ENCODE data around the gene GLA. TPM values are rescaled to one million over a fixed set of nuclear protein-coding genes. Genes with fewer than 3 reads are reported as not detected.

The GLA gene
- total RNA-seq, 5 donors from 2014 or later (not counting 1 experiment from before 2014, with no cell fraction given) = 11.3 to 22.5 (median 14.9) TPM

- CTCF ChIA-PET = interaction anchor here (0.6 to 1.0 kb wide), 7 partner anchors 14 to 1484 kb away, joined by 3 to 10 read pairs (median 5); no protein-coding TSS in a partner anchor
- Mint-ChIP-seq H3K4me3 (peak overlapping the region in 2 of 3 donors; percentile 37 to 94), H3K9me3 (no peaks in the 10 kb centered on the region), H3K36me3 (peaks cover 19% of the 10 kb centered on the region), H3K4me1 (peaks cover 39 to 59% (median 39%) of the 10 kb centered on the region in 3 donors), H3K27ac (peak overlapping the region; percentile 67 to 91), H3K27me3 (peaks cover 0 to 19% of the 10 kb centered on the region in 2 donors)
- peaks cover 2 to 20% of the 10 kb centered on the region in 2 experiments for H3K4me1 ChIP-seq (ENCODE audit: control insufficient read depth in 1 of 2, extremely low read depth in 1 of 2, insufficient read depth in 2 of 2, low read length in 2 of 2)
- H3K27me3 ChIP-seq (replicated peaks in 1 of 2; ENCODE audit: control insufficient read depth in 2 of 2, extremely low read depth in 1 of 2, insufficient read depth in 2 of 2, low read length in 1 of 2) = peaks cover 0 to 2% of the 10 kb centered on the region in 2 experiments
- ATAC-seq (replicated peaks in 1 of 4) = no peak
- DNase-seq = no peak
- H3K36me3 ChIP-seq (ENCODE audit: control insufficient read depth in 2 of 2, extremely low read depth in 1 of 2, insufficient read depth in 1 of 2, low read length in 1 of 2) = peaks cover 0 to 14% of the 10 kb centered on the region in 2 donors
- no peak overlapping the region for H3K27ac ChIP-seq (ENCODE audit: low read length)
- no peaks in the 10 kb centered on the region for H3K9me3 ChIP-seq
- no peak overlapping the region for H3K4me3 ChIP-seq (ENCODE audit: control insufficient read depth in 1 of 2, extremely low read depth in 1 of 2, low read length in 1 of 2)
- POLR2A ChIA-PET = interaction anchor here in 1 of 2 donors (0.6 to 0.9 kb wide), 2 partner anchors 12 to 155 kb away, joined by 3 to 5 read pairs; no protein-coding TSS in a partner anchor
- 100% methylated on average over 3 of the region's 7 CpGs for WGBS (ENCODE audit: insufficient coverage)
Observed at GRCh38 chrX:101416691-101417090, 9.0 kb upstream of the GLA start.

GRCh38 chrX:101415180-101416145 is 7.7 kb upstream of the GLA start:
- H3K4me3 Mint-ChIP-seq = peak overlapping the region in 2 of 3 donors; percentile 12 to 25
- no CpG with 5 or more reads among the region's 12 CpGs for WGBS (ENCODE audit: insufficient coverage)
- peaks cover 17% of the 10 kb centered on the region for H3K36me3 Mint-ChIP-seq
- DNase-seq (peak in 17 of 35 experiments; percentile 4 to 84 (median 18)), ATAC-seq (replicated peaks in 1 of 4) (peak; percentile 65 to 76 (median 72))
- no peaks in the 10 kb centered on the region for H3K9me3 Mint-ChIP-seq
- H3K27me3 Mint-ChIP-seq = peaks cover 0 to 23% of the 10 kb centered on the region in 2 donors
- H3K4me1 Mint-ChIP-seq = peaks cover 44 to 63% (median 46%) of the 10 kb centered on the region in 3 donors
- peaks cover 0 to 14% of the 10 kb centered on the region in 2 donors for H3K36me3 ChIP-seq (ENCODE audit: control insufficient read depth in 2 of 2, extremely low read depth in 1 of 2, insufficient read depth in 1 of 2, low read length in 1 of 2)
- H3K27ac ChIP-seq (ENCODE audit: low read length) = peak overlapping the region; percentile 66
- CTCF ChIA-PET = interaction anchor here (0.7 to 1.9 kb wide), 5 partner anchors 10 to 343 kb away, joined by 3 to 10 read pairs (median 5); no protein-coding TSS in a partner anchor
- H3K27ac Mint-ChIP-seq = peak overlapping the region; percentile 85 to 87
- H3K4me1 ChIP-seq (ENCODE audit: control insufficient read depth in 1 of 2, extremely low read depth in 1 of 2, insufficient read depth in 2 of 2, low read length in 2 of 2) = peaks cover 8 to 25% of the 10 kb centered on the region in 2 experiments
- no peak overlapping the region for H3K4me3 ChIP-seq (ENCODE audit: control insufficient read depth in 1 of 2, extremely low read depth in 1 of 2, low read length in 1 of 2)
- POLR2A ChIA-PET = interaction anchor here in 1 of 2 donors (0.6 to 0.9 kb wide), 3 partner anchors 13 to 192 kb away, joined by 3 to 5 read pairs (median 3); no protein-coding TSS in a partner anchor
- peaks cover 0 to 2% of the 10 kb centered on the region in 2 experiments for H3K27me3 ChIP-seq (replicated peaks in 1 of 2; ENCODE audit: control insufficient read depth in 2 of 2, extremely low read depth in 1 of 2, insufficient read depth in 2 of 2, low read length in 1 of 2)
- no peaks in the 10 kb centered on the region for H3K9me3 ChIP-seq

GRCh38 chrX:101411984-101412383 is 4.3 kb upstream of the GLA start:
- ATAC-seq (replicated peaks in 1 of 4) (no peak), DNase-seq (no peak)
- Mint-ChIP-seq H3K36me3 (peaks cover 15% of the 10 kb centered on the region), H3K4me3 (no peak overlapping the region), H3K27me3 (peaks cover 0 to 20% of the 10 kb centered on the region in 2 donors), H3K27ac (no peak overlapping the region), H3K4me1 (peaks cover 31 to 51% (median 47%) of the 10 kb centered on the region in 3 donors), H3K9me3 (no peaks in the 10 kb centered on the region)
- peaks cover 17 to 24% of the 10 kb centered on the region in 2 experiments for H3K4me1 ChIP-seq (ENCODE audit: control insufficient read depth in 1 of 2, extremely low read depth in 1 of 2, insufficient read depth in 2 of 2, low read length in 2 of 2)
- no peaks in the 10 kb centered on the region for H3K9me3 ChIP-seq
- POLR2A ChIA-PET = no interaction called here
- CTCF ChIA-PET = interaction anchor here in 1 of 2 donors (0.6 kb wide), 1 partner anchor 67 kb away, joined by 3 read pairs; no protein-coding TSS in a partner anchor
- H3K27ac ChIP-seq (ENCODE audit: low read length) = no peak overlapping the region
- 89% methylated on average over 3 of the region's 10 CpGs for WGBS (ENCODE audit: insufficient coverage)
- H3K4me3 ChIP-seq (ENCODE audit: control insufficient read depth in 1 of 2, extremely low read depth in 1 of 2, low read length in 1 of 2) = no peak overlapping the region
- no peaks in the 10 kb centered on the region for H3K27me3 ChIP-seq (replicated peaks in 1 of 2; ENCODE audit: control insufficient read depth in 2 of 2, extremely low read depth in 1 of 2, insufficient read depth in 2 of 2, low read length in 1 of 2)
- peaks cover 0 to 14% of the 10 kb centered on the region in 2 donors for H3K36me3 ChIP-seq (ENCODE audit: control insufficient read depth in 2 of 2, extremely low read depth in 1 of 2, insufficient read depth in 1 of 2, low read length in 1 of 2)

- ATAC-seq (replicated peaks in 1 of 4) = no peak
- H3K27ac Mint-ChIP-seq = peak overlapping the region; percentile 1 to 59
- H3K27ac ChIP-seq (ENCODE audit: low read length) = no peak overlapping the region
Observed at GRCh38 chrX:101410461-101410860, 2.7 kb upstream of the GLA start.

GRCh38 chrX:101409043-101409442 is 1.3 kb upstream of the GLA start:
- WGBS (ENCODE audit: insufficient coverage) = no CpG with 5 or more reads among the region's 6 CpGs
- Histone ChIP-seq H3K4me1 (ENCODE audit: control insufficient read depth in 1 of 2, extremely low read depth in 1 of 2, insufficient read depth in 2 of 2, low read length in 2 of 2) (peaks cover 15 to 18% of the 10 kb centered on the region in 2 experiments), H3K27me3 (replicated peaks in 1 of 2; ENCODE audit: control insufficient read depth in 2 of 2, extremely low read depth in 1 of 2, insufficient read depth in 2 of 2, low read length in 1 of 2) (no peaks in the 10 kb centered on the region), H3K27ac (ENCODE audit: low read length) (peak overlapping the region; percentile 95), H3K9me3 (no peaks in the 10 kb centered on the region), H3K4me3 (ENCODE audit: control insufficient read depth in 1 of 2, extremely low read depth in 1 of 2, low read length in 1 of 2) (peak overlapping the region; percentile 64 to 77), H3K36me3 (ENCODE audit: control insufficient read depth in 2 of 2, extremely low read depth in 1 of 2, insufficient read depth in 1 of 2, low read length in 1 of 2) (peaks cover 0 to 14% of the 10 kb centered on the region in 2 donors)
- peak overlapping the region; percentile 77 to 97 (median 86) for H3K4me3 Mint-ChIP-seq
- ATAC-seq (replicated peaks in 1 of 4) (no peak), DNase-seq (no peak)
- CTCF ChIA-PET = no interaction called here
- no peaks in the 10 kb centered on the region for H3K9me3 Mint-ChIP-seq
- H3K36me3 Mint-ChIP-seq = peaks cover 17% of the 10 kb centered on the region
- peaks cover 28 to 44% (median 43%) of the 10 kb centered on the region in 3 donors for H3K4me1 Mint-ChIP-seq
- POLR2A ChIA-PET = no interaction called here
- peaks cover 0 to 17% of the 10 kb centered on the region in 2 donors for H3K27me3 Mint-ChIP-seq
- H3K27ac Mint-ChIP-seq = peak overlapping the region in 1 of 2 donors; percentile 98

More at GRCh38 chrX:101410461-101410860, 2.7 kb upstream of the GLA start:
- POLR2A ChIA-PET = no interaction called here
- H3K4me1 ChIP-seq (ENCODE audit: control insufficient read depth in 1 of 2, extremely low read depth in 1 of 2, insufficient read depth in 2 of 2, low read length in 2 of 2) = peaks cover 15 to 18% of the 10 kb centered on the region in 2 experiments
- no peaks in the 10 kb centered on the region for H3K27me3 ChIP-seq (replicated peaks in 1 of 2; ENCODE audit: control insufficient read depth in 2 of 2, extremely low read depth in 1 of 2, insufficient read depth in 2 of 2, low read length in 1 of 2)
- CTCF ChIA-PET = interaction anchor here (0.6 to 1.0 kb wide), 2 partner anchors 20 to 27 kb away, joined by 3 read pairs; partner anchors contain the start of gene RPL36A (in 1 of the 2)
- WGBS (ENCODE audit: insufficient coverage) = no CpG with 5 or more reads among the region's 7 CpGs
- Mint-ChIP-seq H3K4me1 (peaks cover 32 to 49% (median 48%) of the 10 kb centered on the region in 3 donors), H3K27me3 (peaks cover 0 to 17% of the 10 kb centered on the region in 2 donors), H3K9me3 (no peaks in the 10 kb centered on the region), H3K4me3 (peak overlapping the region; percentile 58 to 77 (median 75)), H3K36me3 (peaks cover 15% of the 10 kb centered on the region)
- H3K9me3 ChIP-seq = no peaks in the 10 kb centered on the region
- H3K36me3 ChIP-seq (ENCODE audit: control insufficient read depth in 2 of 2, extremely low read depth in 1 of 2, insufficient read depth in 1 of 2, low read length in 1 of 2) = peaks cover 0 to 14% of the 10 kb centered on the region in 2 donors
- DNase-seq = peak in 3 of 35 experiments; percentile 7 to 22 (median 13)
- H3K4me3 ChIP-seq (ENCODE audit: control insufficient read depth in 1 of 2, extremely low read depth in 1 of 2, low read length in 1 of 2) = no peak overlapping the region

- peak overlapping the region; percentile 77 to 97 (median 86) for H3K4me3 Mint-ChIP-seq
- Histone ChIP-seq H3K36me3 (ENCODE audit: control insufficient read depth in 2 of 2, extremely low read depth in 1 of 2, insufficient read depth in 1 of 2, low read length in 1 of 2) (peaks cover 0 to 14% of the 10 kb centered on the region in 2 donors), H3K27ac (ENCODE audit: low read length) (peak overlapping the region; percentile 95), H3K9me3 (no peaks in the 10 kb centered on the region), H3K4me1 (ENCODE audit: control insufficient read depth in 1 of 2, extremely low read depth in 1 of 2, insufficient read depth in 2 of 2, low read length in 2 of 2) (peaks cover 15 to 18% of the 10 kb centered on the region in 2 experiments), H3K27me3 (replicated peaks in 1 of 2; ENCODE audit: control insufficient read depth in 2 of 2, extremely low read depth in 1 of 2, insufficient read depth in 2 of 2, low read length in 1 of 2) (no peaks in the 10 kb centered on the region), H3K4me3 (ENCODE audit: control insufficient read depth in 1 of 2, extremely low read depth in 1 of 2, low read length in 1 of 2) (peak overlapping the region; percentile 64 to 77)
- peaks cover 28 to 41% (median 41%) of the 10 kb centered on the region in 3 donors for H3K4me1 Mint-ChIP-seq
- POLR2A ChIA-PET = no interaction called here
- ATAC-seq (replicated peaks in 1 of 4) (peak in 2 of 4 experiments; percentile 9 to 14), DNase-seq (no peak)
- WGBS (ENCODE audit: insufficient coverage) = 0% methylated on average over 6 of the region's 8 CpGs
- peaks cover 0 to 17% of the 10 kb centered on the region in 2 donors for H3K27me3 Mint-ChIP-seq
- peaks cover 19% of the 10 kb centered on the region for H3K36me3 Mint-ChIP-seq
- no peaks in the 10 kb centered on the region for H3K9me3 Mint-ChIP-seq
- H3K27ac Mint-ChIP-seq = peak overlapping the region; percentile 98 to 99
- CTCF ChIA-PET = no interaction called here
Observed at GRCh38 chrX:101408532-101408841, 762 bp upstream of the GLA start.

Data from T-cell (primary cell).